ENCODE measurements around the gene NEGR1.

Gene NEGR1

GRCh38 chr1:71762514-71763255 lies 519.7 kb downstream of the NEGR1 start:
- Mint-ChIP-seq H3K27ac (no peak overlapping the region), H3K4me3 (no peak overlapping the region), H3K9me3 (peaks cover 5% of the 10 kb centered on the region), H3K36me3 (ENCODE audit: low read depth) (no peaks in the 10 kb centered on the region), H3K4me1 (ENCODE audit: low read depth) (no peaks in the 10 kb centered on the region), H3K27me3 (ENCODE audit: low read depth) (no peaks in the 10 kb centered on the region)
- DNase-seq (ENCODE audit: low spot score) = no peak

- H3K4me1 Mint-ChIP-seq (ENCODE audit: low read depth) = no peaks in the 10 kb centered on the region
- H3K36me3 Mint-ChIP-seq (ENCODE audit: low read depth) = no peaks in the 10 kb centered on the region
- no peak for DNase-seq (ENCODE audit: low spot score)
- H3K4me3 Mint-ChIP-seq = no peak overlapping the region
- no peak overlapping the region for H3K27ac Mint-ChIP-seq
- H3K27me3 Mint-ChIP-seq (ENCODE audit: low read depth) = no peaks in the 10 kb centered on the region
- H3K9me3 Mint-ChIP-seq = no peaks in the 10 kb centered on the region
Measured at GRCh38 chr1:71755441-71755840, 526.9 kb downstream of the NEGR1 start.

DNA sequence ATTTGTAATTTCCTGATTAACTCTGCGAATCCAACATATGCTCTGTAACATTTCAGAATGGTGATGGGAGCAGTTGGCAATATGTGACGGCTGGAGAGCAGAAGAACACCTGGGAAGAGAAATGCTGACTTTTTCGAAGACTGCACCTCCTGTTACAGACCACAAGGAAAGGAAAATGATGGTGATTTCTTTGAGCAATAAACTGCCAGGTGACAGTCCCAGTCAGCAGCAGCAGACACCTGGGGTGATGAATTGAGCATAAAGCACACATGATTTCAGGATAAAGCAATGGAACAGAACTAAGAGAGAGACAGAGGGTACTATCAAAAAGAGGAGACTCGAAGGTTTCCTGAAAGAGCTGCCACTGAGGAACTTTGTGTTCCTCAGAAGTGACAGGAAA lies 528.6 kb downstream of the NEGR1 start:
- Mint-ChIP-seq H3K27me3 (ENCODE audit: low read depth) (no peaks in the 10 kb centered on the region), H3K4me1 (ENCODE audit: low read depth) (no peaks in the 10 kb centered on the region), H3K4me3 (no peak overlapping the region), H3K27ac (no peak overlapping the region), H3K36me3 (ENCODE audit: low read depth) (no peaks in the 10 kb centered on the region), H3K9me3 (peaks cover 3% of the 10 kb centered on the region)
- DNase-seq (ENCODE audit: low spot score) = no peak

GRCh38 chr1:71745326-71745725 lies 537.0 kb downstream of the NEGR1 start:
- DNase-seq (ENCODE audit: low spot score) = no peak
- Mint-ChIP-seq H3K27me3 (ENCODE audit: low read depth) (no peaks in the 10 kb centered on the region), H3K4me1 (ENCODE audit: low read depth) (no peaks in the 10 kb centered on the region), H3K27ac (no peak overlapping the region), H3K36me3 (ENCODE audit: low read depth) (no peaks in the 10 kb centered on the region), H3K4me3 (no peak overlapping the region), H3K9me3 (peaks cover 2% of the 10 kb centered on the region)

- Mint-ChIP-seq H3K36me3 (ENCODE audit: low read depth) (no peaks in the 10 kb centered on the region), H3K27me3 (ENCODE audit: low read depth) (no peaks in the 10 kb centered on the region), H3K4me3 (no peak overlapping the region), H3K4me1 (ENCODE audit: low read depth) (no peaks in the 10 kb centered on the region), H3K27ac (no peak overlapping the region), H3K9me3 (no peaks in the 10 kb centered on the region)
- no peak for DNase-seq (ENCODE audit: low spot score)
Measured at GRCh38 chr1:71743862-71744261, 538.5 kb downstream of the NEGR1 start.

DNA sequence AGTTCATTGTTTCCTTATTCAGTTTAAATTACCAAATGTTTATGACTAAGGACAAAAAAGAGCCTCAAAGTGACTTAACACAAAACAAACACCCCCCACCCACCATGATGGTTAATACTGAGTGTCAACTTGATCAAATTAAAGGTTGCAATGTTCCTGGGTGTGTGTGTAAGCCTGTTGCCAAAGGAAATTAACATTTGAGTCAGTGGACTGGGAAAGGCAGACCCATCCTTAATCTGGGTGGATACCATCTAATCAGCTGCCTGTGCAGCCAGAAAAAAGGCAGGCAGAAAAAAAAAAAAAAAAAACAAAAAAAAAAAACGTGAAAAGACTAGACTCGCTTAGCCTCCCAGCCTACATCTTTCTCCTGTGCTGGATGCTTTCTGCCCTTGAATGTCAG lies 543.4 kb downstream of the NEGR1 start:
- no peak overlapping the region for H3K27ac Mint-ChIP-seq
- no peaks in the 10 kb centered on the region for H3K27me3 Mint-ChIP-seq (ENCODE audit: low read depth)
- H3K9me3 Mint-ChIP-seq = no peaks in the 10 kb centered on the region
- H3K4me3 Mint-ChIP-seq = no peak overlapping the region
- DNase-seq (ENCODE audit: low spot score) = no peak
- no peaks in the 10 kb centered on the region for H3K4me1 Mint-ChIP-seq (ENCODE audit: low read depth)
- H3K36me3 Mint-ChIP-seq (ENCODE audit: low read depth) = no peaks in the 10 kb centered on the region

GRCh38 chr1:71738256-71738655 lies 544.1 kb downstream of the NEGR1 start:
- Mint-ChIP-seq H3K9me3 (no peaks in the 10 kb centered on the region), H3K4me1 (ENCODE audit: low read depth) (no peaks in the 10 kb centered on the region), H3K4me3 (no peak overlapping the region), H3K36me3 (ENCODE audit: low read depth) (no peaks in the 10 kb centered on the region), H3K27ac (no peak overlapping the region), H3K27me3 (ENCODE audit: low read depth) (no peaks in the 10 kb centered on the region)
- DNase-seq (ENCODE audit: low spot score) = no peak

DNA sequence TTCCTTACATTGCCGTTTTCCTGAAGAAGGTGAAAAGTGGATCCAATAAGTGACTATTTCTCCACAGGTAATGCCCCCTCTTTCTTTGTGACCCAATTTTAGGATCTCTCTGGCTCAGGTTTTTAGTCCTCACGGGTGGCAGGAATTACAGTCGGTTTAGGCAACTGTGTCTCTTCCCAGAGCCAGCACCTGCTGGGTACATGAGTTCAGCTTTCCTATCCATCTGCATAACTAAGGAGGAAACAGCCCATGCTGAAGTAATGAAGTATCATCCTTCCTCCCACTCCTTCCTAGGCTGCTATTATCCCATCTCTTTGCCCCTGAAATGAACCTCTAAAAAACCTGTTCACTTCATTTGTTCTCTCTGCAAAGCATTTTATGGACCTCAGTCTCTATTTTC lies 544.6 kb downstream of the NEGR1 start:
- no peaks in the 10 kb centered on the region for H3K9me3 Mint-ChIP-seq
- no peak for DNase-seq (ENCODE audit: low spot score)
- H3K27ac Mint-ChIP-seq = no peak overlapping the region
- H3K4me1 Mint-ChIP-seq (ENCODE audit: low read depth) = no peaks in the 10 kb centered on the region
- H3K27me3 Mint-ChIP-seq (ENCODE audit: low read depth) = no peaks in the 10 kb centered on the region
- H3K4me3 Mint-ChIP-seq = no peak overlapping the region
- H3K36me3 Mint-ChIP-seq (ENCODE audit: low read depth) = no peaks in the 10 kb centered on the region

DNA sequence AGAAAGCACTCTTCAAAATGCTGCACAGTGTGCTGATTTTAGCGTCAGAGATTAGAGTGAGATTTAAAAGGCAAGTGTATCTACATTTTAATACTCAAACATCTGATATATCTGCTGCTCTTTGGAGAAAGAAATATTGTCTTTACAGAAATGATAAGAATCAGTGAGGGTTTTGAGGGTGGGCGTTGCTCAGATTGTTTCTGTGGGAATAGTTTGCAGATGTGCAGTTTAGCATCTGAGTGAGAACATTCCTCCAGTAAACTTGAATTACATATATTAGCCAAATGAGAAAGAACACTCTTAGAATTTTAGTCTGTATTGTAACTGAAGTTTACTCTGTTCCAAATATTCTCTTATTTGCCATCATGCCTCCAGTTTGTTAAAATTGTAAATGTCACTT lies 549.2 kb downstream of the NEGR1 start:
- Mint-ChIP-seq H3K36me3 (ENCODE audit: low read depth) (no peaks in the 10 kb centered on the region), H3K27me3 (ENCODE audit: low read depth) (no peaks in the 10 kb centered on the region), H3K4me3 (no peak overlapping the region), H3K27ac (no peak overlapping the region), H3K4me1 (ENCODE audit: low read depth) (no peaks in the 10 kb centered on the region), H3K9me3 (no peaks in the 10 kb centered on the region)
- DNase-seq (ENCODE audit: low spot score) = no peak

DNA sequence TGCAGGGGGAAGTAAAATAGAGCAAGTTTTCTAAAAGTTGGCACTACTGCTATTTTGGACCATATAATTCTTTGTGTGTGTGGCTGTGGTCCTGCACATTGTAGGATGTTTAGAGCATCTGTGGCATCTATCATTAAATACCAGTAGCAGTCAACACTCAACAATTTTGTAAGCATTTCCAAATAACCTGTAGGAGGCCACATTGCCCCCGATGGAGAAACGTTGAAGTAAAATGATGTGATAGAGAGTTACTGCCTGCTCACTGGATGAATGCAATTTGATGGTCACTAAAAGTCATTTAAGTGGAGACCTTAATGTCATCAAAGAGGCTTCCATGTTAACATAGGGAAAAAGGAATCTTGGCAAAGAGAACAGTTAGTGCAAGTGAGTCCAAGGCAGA lies 560.8 kb downstream of the NEGR1 start:
- Mint-ChIP-seq H3K36me3 (ENCODE audit: low read depth) (no peaks in the 10 kb centered on the region), H3K9me3 (no peaks in the 10 kb centered on the region), H3K27ac (no peak overlapping the region), H3K4me1 (ENCODE audit: low read depth) (no peaks in the 10 kb centered on the region), H3K4me3 (no peak overlapping the region), H3K27me3 (ENCODE audit: low read depth) (no peaks in the 10 kb centered on the region)
- no peak for DNase-seq (ENCODE audit: low spot score)

GRCh38 chr1:71719330-71719729 lies 563.0 kb downstream of the NEGR1 start:
- H3K4me3 Mint-ChIP-seq = no peak overlapping the region
- no peaks in the 10 kb centered on the region for H3K36me3 Mint-ChIP-seq (ENCODE audit: low read depth)
- H3K4me1 Mint-ChIP-seq (ENCODE audit: low read depth) = no peaks in the 10 kb centered on the region
- DNase-seq (ENCODE audit: low spot score) = no peak
- peaks cover 13% of the 10 kb centered on the region for H3K9me3 Mint-ChIP-seq
- H3K27me3 Mint-ChIP-seq (ENCODE audit: low read depth) = no peaks in the 10 kb centered on the region
- no peak overlapping the region for H3K27ac Mint-ChIP-seq

- no peak for DNase-seq (ENCODE audit: low spot score)
- no peak overlapping the region for H3K27ac Mint-ChIP-seq
- no peaks in the 10 kb centered on the region for H3K4me1 Mint-ChIP-seq (ENCODE audit: low read depth)
- no peaks in the 10 kb centered on the region for H3K27me3 Mint-ChIP-seq (ENCODE audit: low read depth)
- H3K36me3 Mint-ChIP-seq (ENCODE audit: low read depth) = no peaks in the 10 kb centered on the region
- no peak overlapping the region for H3K4me3 Mint-ChIP-seq
- peaks cover 16% of the 10 kb centered on the region for H3K9me3 Mint-ChIP-seq
Measured at GRCh38 chr1:71717186-71717585, 565.2 kb downstream of the NEGR1 start.

GRCh38 chr1:71711456-71711855 lies 570.9 kb downstream of the NEGR1 start:
- no peaks in the 10 kb centered on the region for H3K4me1 Mint-ChIP-seq (ENCODE audit: low read depth)
- peaks cover 23% of the 10 kb centered on the region for H3K9me3 Mint-ChIP-seq
- H3K27me3 Mint-ChIP-seq (ENCODE audit: low read depth) = no peaks in the 10 kb centered on the region
- no peak overlapping the region for H3K27ac Mint-ChIP-seq
- DNase-seq (ENCODE audit: low spot score) = no peak
- H3K36me3 Mint-ChIP-seq (ENCODE audit: low read depth) = no peaks in the 10 kb centered on the region
- H3K4me3 Mint-ChIP-seq = no peak overlapping the region

GRCh38 chr1:71706029-71706671 lies 576.2 kb downstream of the NEGR1 start:
- Mint-ChIP-seq H3K27ac (no peak overlapping the region), H3K9me3 (peaks cover 23% of the 10 kb centered on the region), H3K4me3 (no peak overlapping the region), H3K27me3 (ENCODE audit: low read depth) (no peaks in the 10 kb centered on the region), H3K4me1 (ENCODE audit: low read depth) (no peaks in the 10 kb centered on the region), H3K36me3 (ENCODE audit: low read depth) (no peaks in the 10 kb centered on the region)
- DNase-seq (ENCODE audit: low spot score) = no peak

DNA sequence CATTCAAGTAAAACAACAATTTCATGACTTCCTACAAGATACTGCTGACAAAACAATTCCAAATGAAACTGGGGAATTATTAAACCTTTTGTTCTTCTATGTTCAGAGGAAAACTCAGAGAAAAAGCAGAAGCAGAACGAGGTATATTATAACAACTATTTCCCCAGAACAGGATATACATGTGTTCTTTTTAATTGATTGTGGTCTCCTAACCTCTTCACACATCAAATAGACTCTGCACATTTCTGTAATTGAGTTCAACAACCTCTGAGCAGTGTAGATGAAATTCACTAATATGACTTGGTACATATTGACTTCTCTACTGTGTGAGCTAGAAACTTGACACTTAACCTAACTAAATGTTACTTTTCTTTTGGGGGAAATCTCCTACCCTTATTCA lies 584.2 kb downstream of the NEGR1 start:
- Mint-ChIP-seq H3K36me3 (ENCODE audit: low read depth) (no peaks in the 10 kb centered on the region), H3K9me3 (peaks cover 13% of the 10 kb centered on the region), H3K4me3 (no peak overlapping the region), H3K27ac (no peak overlapping the region), H3K4me1 (ENCODE audit: low read depth) (no peaks in the 10 kb centered on the region), H3K27me3 (ENCODE audit: low read depth) (no peaks in the 10 kb centered on the region)
- DNase-seq (ENCODE audit: low spot score) = no peak
